ENCODE data around the gene TIAM2.
"Not testable (repeated sequence)": the region's sequence is repeated elsewhere in the genome, so short reads cannot be mapped to it uniquely, and the experiment has no call there.

Gene TIAM2

DNA sequence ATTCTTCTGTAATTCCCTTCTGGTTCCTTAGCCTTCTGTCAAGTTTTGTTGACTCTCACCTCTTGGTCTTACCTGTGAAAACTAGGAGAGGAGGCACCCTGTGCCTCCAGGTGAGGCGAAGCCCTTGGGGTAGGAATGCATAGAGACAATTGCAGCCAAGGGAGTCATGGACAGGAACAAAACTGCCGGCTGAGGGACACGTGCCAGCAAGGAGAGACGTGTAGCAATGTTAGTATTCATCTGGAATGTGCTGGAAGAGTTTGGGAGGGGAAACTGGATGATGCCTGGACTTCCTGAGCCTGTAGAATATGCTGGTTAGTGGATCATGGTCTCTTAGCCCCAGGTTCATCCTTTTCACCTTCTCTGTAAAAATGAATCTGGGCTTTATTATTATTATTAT, 3.9 kb upstream of the TIAM2 start:
- no peak for DNase-seq

DNA sequence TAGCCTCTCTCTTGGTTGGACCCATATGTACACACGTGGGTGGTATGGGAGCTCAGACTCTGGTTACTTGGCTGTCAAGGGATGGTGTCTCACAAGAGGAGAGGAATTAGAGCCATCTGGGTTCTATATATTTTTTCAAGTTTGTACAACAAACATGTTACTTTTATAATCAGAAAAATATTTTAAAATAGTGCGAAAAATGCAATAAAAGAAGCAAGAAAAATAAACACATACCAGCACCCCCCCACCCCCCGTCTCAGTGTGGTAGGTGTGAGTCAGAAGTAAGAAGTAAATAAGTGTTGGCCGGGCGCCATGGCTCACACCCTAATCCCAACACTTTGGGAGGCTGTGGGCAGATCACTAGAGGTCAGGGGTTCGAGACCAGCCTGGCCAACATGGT, 2.1 kb upstream of the TIAM2 start:
- no peak for DNase-seq

DNA sequence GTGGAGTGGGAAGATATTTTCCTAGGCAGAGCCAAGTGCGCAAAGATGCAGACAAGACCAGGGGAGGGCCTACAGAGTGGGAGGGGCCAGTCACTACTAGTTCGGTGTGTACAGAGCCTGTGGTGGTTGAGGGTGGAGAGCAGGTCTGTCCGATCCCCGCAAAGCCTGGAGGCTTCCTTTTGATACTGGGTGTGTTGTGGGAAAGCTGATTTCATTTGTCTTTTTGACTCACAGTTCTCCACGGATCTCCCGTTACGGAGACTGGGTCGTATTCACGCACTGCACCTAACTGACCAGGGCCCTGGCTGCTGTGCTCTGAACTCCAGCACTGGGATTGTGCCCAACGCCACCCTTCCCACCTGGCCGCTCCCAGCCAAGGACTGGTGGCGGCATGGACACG, 1.4 kb upstream of the TIAM2 start:
- no peak for DNase-seq

DNA sequence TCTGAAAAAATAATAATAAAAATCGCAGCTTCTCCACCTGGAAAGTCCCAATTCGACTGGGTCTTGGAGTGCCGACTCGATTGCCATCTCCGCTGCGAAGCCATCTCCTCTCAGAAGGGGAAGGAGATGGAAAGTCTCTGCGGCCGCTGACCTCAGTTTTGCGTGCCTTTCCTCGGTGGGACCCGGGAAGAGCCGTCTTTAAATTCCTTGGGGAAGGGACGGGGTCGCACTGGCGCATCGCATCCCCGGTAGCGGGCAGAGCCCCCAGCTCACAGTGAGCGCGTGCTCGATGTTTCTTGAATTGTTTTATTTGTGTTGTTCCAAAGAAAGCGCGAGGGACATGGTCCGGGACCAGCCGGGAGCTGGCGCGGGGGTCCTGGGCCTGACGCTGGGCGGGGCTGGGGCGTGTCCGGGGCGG, 270 bp upstream of the TIAM2 start:
- DNase-seq: no peak

DNA sequence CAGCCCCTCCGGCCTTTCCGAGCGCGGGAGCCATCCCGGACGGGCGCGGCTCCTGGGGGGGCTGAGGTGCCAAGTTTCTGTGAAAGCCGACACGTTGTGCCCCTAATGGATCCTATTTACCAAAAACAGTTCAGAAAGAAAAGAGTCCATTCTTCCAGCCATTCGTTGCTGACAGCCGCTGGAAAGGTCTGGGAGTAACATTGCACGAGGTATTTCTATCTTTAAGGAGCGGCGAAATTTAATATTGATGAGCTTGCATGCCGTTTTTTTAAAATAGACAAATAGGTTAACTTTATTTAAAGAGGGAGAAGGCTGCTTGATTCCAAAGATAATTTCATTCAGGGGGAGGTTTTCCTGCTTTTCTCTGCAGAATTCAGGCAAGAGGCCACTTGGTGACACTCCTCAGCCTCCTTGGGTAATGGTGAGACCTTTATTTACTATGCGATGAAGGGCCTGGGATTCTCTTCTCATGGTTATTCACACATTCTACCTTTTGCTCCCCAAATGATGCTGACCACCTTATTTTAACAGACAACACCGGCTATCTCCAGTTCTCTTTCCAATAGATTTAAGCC, 988 bp downstream of the TIAM2 start:
- DNase-seq: no peak

DNA sequence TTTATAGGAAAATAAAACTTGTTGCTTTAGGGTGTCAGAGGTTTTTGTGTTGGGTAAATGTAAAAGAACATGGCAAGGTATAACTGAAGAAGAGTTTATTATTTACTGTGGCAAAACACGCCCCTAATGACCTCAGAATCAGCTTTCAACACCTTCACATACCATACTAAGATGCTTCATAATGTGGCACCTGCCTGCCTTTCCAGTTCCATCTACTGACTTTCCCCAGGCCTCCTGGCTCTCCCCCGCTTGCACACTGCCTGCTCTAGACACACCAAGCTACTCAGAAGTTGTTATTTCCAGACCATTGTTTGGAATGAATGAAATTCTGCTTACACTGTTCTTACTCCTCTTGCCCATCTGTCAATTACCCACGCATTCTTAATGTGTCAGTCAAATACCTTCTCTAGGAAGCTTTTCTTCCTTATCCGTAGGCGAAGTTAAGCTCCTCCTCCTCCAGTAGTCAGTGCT, 1.8 kb downstream of the TIAM2 start:
- no peak for DNase-seq

DNA sequence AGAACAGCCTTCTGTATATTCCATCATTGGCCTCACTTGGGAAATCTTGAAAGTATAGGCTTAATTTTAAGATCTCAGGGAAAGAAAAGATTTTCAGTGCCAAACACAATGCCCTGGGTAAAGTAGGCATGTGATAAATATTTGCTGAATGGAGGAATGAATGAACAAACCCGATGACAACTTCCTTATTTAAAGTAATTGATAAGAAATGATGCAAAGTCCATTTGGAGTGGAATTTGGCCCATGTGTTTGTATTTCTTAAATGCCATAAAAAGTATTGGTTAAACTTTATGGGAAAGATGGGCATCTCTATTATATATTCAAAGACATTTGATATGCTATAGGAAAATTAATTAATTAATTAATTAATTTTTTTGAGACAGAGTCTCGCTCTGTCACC, 3.7 kb downstream of the TIAM2 start:
- no peak for DNase-seq

DNA sequence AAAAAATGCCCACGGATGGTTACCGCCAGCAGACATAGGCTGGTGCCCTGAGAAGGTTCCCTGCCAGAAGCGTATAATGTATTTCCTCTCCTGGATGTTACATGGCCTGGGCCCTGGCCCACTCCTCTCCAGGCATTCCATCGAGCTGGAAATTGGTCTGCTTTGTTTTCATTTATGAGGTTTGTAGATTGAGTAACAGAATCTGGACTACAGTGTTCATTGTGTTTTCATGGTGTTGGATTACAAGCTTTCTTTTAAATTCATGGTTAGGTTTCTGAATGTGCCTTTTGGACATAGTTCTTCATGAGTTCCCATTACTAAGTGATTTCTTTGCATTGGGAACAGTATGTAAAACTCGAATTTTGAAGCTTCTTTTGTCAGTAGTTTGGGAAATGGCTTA, 6.4 kb downstream of the TIAM2 start:
- no peak for DNase-seq

DNA sequence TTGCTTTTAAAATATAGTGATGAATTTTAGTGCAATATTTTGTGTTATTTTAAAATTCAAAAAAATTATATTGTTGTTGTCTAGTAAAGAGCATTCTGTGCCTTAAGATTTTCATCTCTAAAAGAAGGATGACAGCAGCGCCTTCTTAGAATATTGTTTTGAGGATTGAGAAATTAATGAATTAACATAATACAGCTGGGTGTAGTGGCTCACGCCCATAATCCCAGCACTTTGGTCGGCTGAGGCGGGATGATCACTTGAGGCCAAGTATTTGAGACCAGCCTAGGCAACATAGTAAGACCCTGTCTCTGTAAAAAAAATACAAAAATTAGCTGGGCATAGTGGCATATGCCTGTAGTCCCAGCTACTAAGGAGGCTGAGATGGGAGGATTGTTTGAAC, 6.8 kb downstream of the TIAM2 start:
- no peak for DNase-seq

DNA sequence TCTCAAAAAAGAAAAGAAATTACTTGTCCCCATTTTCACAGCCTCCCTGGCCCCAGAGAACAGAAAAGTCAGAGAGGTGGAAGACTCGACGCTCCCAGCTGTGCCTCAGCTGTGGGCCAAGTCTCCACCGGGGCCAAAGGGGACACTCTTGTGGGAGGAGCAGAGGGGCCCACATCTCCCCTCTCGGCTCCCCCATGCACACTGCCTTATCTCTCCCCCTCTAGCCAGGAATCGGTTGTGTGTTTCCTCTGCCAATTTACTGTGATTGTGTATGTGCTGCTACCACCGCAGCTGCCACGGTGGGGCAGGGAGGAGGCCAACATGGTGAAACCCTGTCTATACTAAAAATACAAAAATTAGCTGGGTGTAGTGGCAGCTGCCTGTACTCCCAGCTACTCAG, 8.4 kb downstream of the TIAM2 start:
- no peak for DNase-seq

DNA sequence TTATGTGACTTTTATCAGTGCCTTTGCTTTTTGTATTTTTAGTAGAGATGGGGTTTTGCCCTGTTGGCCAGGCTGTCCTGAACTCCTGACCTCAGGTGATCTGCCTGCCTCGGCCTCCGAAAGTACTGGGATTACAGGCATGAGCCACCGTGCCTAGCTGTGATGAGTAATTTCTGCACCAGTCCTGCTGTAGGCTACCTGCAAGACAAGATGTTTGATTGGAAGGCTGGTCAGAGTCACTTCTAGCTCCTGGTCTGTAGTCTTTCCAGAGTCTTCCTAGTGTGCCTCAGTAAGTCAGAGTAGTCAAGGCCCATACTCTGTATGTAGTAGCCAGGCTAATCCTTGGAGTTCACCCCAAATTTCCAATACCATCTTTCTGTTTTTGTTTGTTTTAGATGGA, 8.9 kb downstream of the TIAM2 start:
- no peak for DNase-seq

DNA sequence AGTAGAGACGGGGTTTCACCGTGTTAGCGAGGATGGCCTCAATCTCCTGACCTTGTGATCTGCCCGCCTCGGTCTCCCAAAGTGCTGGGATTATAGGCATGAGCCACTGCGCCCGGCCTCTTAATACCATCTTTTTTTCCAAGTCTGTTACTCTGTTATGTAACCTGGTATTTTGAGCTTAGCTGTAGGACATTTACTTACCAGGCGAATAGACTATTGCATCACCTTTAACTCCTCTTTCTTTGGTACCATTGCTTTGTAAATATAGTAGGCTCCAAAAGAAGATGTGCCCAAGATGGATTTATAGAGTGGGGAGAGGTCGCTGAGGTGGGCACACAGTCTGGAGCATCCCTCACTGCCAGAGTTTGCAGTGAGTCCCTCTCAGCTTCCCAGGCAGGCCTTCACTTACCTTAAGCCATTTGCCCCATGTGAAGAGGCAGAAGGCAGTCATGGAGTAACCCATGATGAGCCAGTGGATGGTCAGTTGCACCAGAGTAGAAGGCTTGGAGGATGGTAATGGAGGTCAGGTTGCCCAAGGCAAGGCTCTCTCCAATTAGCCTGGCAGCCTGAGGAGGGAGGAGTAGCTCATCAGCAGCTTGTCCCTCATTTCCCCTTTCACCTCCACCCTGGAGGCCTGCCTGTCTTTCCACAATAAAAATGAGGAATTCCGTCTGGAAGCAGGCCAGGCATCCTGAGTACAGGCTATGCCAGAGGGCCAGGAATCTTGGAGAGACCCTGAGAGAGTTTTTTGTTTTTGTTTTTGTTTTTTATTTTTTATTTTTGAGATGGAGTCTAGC, 9.7 kb downstream of the TIAM2 start:
- DNase-seq: no peak

DNA sequence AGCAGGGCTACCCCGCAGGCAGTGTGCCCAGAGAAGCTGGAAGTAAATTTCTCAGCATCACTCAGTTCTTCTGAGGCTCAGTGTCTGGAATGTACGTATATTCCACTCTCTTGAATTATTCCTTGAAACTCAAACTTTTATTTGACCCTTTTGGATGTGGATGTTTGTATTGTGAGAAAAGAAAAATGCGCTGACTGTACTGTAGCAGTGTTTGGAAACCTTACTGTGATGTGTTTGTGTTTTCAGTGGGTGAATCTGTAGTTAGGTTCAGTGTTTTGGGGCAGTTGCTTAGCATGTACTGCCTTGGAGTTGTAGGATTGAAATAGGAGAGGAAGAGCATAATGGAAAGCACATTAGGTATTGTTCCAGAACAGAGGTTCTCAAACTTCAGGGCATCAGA, 13.5 kb downstream of the TIAM2 start:
- DNase-seq: no peak

DNA sequence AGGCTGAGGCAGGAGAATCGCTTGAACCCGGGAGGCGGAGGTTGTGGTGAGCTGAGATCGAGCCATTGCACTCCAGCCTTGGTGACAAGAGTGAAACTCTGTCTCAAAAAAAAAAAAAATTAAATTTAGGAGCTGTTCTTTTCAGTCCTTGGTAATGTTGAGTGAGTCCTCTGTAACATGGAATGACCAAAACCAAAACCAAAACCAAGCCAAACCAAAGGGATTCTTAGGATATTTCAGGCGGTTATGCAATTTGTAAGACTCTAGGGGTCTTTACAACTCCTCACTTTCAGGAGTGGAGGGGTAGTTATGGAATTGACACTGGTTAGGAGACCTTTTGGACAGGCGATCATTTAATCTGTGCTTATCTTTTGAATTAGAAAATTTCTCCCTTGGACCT, 15.8 kb downstream of the TIAM2 start:
- no peak for DNase-seq

DNA sequence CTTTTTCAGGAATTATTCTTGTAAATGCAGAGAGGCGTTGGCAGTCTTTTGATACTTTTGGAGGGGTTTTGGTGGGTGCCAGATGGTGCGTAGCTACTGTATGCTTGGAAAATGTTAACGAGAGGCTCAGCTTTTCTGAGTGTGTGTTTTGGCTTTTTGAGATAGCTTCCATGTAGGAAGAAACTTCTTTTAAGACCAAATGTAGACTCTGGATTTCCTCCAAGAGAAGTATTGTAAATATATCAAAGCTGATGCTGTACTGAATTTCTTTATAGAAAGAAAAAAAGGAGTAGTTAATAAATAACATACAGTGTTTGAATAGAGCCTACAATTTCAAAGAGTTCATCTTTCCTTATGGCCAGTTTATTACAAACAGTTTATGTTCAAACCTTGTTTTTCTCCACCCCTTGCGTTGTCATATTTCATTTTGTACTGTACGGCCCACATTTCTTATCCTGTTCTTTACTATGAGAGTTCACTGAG, 16.7 kb downstream of the TIAM2 start:
- DNase-seq: no peak

DNA sequence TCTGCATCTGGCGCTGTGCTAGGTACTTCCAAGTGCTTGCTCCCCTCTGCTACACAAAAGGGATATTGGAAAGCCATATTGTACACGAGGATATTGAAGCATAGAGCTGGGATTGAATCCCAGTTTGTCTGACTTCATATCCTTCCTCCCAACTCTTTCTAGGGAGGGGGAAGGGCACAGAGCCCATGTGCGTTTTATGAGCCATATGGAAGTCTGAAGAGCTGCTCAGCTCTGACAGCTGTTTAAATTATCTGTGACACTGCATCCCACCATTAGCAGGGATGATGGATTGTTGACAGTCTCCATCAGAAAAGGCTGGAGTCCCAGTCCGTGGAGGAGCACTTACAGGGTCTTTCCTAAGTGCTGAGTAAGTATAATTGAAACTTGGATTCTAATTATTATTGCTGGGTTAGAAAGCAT, 18.4 kb downstream of the TIAM2 start:
- DNase-seq: no peak

DNA sequence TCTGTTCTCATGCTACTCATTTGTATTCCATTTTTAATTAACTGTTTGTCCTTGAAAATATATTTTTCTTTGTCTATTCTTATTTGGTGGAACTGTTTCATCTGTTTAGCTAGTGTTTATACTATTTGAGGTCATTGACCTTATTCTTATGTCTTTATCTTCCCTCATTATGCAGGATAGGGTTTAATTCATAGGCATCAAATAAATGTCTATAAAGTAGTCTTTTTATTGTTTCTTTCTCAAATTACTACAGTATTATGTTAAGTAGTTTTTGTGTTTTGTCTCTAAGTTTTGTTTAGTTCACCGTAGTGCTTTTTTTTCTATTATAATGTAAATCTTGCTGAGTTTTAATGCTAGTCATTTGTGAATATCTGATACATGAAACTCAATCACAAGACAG, 19.0 kb downstream of the TIAM2 start:
- DNase-seq: no peak

DNA sequence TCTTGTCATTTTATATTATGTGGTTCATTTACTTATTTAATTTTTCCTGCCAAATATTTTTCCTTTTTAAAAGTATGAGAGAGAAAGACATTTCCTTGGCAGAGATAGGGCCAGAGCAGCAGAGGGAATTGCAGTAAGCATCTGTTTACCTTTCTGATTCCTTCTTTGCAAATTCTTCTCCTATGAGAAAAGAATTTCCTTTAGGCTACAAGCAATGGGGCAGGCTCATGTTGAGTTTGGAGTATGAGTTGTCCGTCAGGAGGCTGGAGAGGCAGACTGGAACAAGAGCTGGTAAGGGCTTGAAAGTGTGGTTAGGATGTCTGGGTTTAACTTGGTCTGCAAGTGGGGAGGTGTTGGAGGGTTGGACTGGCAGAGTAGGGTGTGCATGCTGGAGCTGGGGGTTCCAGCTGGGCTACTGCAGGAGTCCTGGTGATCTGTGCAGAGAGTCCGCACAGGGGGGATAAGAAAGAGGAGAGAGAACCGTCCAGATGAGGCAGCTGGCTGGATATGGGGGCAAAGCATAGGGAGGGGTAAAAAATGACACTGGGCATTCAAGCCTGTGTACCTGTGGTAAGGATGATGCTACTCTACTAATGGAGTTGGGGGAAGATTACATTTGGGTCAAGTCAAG, 19.7 kb downstream of the TIAM2 start:
- DNase-seq: no peak

DNA sequence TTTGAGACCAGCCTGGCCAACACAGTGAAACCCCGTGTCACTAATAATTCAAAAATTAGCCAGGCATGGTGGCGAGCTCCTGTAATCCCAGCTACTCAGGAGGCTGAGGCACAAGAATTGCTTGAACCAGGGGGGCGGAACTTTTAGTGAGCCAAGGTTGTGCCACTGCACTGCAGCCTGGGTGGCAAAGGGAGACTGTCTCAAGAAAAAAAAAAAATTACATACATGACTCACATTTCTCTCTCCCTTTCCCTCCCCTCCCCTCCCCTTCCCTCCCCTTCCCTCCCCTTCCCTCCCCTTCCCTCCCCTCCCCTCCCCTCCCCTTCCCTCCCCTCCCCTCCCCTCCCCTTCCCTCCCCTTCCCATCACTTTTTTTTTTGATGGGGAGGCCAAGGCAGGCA, 23.3 kb downstream of the TIAM2 start:
- DNase-seq: not testable (repeated sequence)

DNA sequence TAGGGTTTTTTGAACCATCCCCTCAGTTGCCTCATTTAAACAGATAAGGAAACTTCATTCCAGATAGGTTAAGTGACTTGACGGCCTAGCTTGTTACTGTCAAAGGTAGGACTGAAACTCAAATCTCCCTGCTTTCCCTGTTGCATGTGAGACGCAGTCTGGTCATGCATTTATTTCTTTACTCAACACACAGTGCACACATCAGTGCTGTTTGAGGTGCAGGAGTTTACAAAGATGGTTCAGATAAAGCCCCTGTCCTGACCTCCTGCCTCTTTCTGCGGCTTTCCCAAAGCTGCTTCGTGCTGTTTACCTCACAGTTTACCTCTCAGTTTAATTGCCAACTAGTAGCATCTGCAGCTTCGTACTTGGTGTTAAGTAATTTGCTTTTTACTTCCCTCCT, 26.6 kb downstream of the TIAM2 start:
- no peak for DNase-seq

DNA sequence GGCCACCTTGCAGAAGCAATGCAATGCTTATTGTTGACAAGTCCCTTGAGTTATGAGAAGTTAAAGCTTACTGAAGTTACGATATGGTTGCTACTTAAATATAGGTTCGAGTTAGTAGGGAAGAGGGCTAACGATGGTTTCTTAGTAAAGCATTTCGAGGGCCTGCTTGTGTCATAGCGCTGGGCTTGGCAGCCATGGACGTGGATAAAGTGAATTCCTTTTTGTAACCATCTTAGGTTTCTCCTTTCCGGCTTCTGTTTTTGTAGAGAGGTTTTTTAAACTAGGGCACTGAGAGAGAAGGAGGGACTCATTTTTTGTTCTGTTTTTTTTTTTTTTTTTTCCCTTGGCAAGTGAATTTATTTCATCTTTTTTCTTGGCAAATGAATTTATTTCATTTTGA, 27.6 kb downstream of the TIAM2 start:
- no peak for DNase-seq

DNA sequence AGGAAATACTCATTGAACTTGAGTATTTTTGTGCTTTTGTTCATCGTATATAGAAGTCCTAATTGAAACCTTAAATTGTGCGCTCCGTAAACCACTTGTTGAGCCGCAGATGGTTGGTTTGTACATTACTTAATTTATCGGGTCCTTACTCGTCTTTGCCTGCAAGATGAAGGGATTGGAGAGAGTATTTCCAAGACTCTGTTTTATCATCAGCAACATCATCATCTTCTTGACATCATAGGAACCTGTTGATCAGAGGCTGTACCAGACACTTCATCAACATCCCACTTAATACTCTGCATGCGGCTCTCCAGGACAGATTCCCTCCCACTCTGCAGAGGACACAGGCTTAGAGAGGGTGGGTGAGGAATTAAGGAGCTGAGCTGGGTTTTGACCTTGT, 28.6 kb downstream of the TIAM2 start:
- no peak for DNase-seq

DNA sequence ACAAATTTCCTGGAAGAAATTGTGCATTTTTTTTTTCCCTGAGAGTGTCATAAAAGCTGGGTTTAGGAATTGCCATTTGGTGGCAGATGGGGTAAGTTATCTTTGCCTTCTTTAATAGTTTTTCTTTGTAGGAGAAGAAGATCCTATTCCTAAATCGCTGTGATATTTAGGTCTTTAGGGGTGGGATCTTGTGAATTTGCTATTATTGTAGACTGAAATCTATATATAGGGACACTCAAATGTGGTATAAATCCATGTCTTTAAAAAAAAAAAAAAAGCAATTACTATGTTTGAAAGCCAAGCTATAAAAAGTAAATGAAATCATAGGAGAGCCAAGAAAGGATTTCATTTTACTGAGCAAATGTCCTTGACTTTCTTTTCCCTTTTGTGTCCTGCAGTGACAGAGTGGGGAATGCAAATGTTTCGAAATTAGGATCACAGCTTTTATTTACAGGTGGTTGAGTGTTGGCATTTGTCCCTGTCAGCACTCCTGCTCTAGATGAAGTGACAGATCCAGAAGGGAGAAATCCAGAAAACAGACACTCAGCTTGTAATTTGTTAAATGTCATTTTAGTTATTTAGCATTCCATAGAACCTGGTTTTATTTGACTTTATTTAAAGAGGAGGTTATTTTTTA, 29.4 kb downstream of the TIAM2 start:
- no peak for DNase-seq

Measured in inflammatory macrophage treated with lipopolysaccharide for 4 hours (primary cell).